GM21390 (cell line): ENCODE measurements around the gene SH2D2A.

ENCODE experiments used
- ATAC-seq: cut with Tn5 transposase; IDR thresholded peaks from one replicate; pipeline ENCODE4 v1.9.1; 2021; ENCODE audit not compliant: unreplicated experiment

The SH2D2A gene

DNA sequence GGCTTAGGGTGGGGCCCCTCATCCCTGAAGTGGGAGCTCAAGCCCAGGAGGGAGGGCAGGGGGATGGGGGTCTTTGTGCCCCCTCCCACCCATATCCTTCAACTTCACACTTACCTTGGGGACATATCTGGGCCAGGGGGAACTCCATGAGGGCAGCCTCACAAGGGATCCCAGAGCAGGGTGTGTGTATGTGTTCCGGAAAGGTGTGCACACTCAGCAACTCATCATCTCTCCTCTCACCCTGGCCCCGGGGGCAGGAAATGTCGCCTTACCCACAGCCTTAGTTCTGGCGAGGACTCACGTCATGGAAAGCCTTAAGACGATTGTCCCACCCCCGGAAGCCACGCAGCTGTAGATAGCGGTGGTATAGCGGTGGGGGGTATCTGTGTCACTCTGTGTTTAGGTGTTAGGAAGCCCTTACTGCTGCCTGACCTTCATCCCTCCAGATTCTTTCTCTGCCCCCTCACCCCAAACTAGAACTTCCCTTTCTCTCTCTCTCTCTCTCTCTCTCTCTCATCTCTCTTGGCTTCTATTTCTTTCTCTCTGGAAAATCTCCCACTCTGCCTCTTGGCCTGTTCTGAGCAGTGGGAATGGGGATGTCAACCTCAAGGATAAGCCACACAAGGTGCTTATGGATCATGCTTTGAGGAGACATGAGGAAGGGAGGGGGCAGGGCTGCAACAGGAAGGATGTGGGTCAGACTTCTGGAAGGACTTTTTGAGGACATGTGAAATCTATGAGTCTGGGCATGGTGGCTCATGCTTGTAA lies at the start of gene SH2D2A:
TSS of gene SH2D2A (minus strand) at position 288 of the 768 bp plus-strand sequence. CDS start at position 148, 140 bp downstream.
- ATAC-seq, result peak; percentile 65

DNA sequence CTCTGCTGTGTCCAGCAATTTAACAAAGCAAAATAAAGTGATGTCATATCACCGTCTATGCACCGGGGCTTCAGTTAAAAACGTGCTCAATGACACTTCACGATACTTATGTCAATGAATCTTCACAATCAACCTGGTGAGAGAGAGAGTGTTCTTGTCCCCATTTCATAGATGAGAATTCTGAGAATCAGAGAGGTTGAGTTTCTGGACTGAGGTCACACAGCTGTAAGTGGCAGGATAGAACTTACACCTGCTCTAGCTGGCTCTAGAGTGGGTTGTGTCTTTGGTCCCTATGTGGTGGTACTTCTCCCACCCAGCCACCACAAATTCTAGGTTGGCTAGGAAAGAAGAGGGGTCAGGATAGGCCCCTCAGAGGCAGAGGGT lies 49.2 kb upstream of the SH2D2A start:
- ATAC-seq, result no peak

DNA sequence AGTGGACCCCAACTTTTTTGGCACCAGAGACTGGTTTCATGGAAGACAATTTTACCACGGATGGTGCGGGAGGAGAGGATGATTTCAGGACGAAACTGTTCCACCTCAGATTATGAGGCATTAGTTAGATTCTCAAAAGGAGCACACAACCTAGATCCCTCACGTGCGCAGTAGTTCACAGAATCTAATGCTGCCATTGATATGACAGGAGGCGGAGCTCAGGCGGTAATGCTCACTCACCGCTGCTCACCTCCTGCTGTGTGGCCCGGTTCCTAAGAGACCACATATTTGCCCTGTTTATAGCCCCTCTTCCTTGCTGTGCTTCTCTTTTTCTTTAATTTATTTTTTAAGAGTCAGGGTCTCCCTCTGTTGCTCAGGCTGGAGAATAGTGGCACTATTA lies 48.6 kb upstream of the SH2D2A start:
- no peak for ATAC-seq

DNA sequence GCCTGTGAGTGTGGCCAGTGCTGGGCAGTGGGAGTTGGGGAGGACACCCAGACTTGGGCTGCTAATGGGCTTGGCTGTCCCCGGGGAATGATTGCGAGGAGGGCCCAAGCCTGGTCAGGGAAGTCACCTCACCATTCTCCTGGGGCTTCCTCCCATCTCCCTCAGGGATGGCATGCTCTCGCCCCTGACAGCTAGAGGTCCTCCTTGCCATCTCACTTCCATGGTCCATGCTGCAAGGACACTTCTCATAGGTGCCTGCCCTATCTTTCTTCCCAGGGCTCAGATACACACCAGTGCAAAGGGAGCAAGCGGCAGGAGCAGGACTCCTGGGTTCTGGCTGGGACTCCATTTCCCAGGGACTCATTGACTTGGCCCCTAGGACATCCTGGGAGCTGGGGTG lies 48.1 kb upstream of the SH2D2A start:
- ATAC-seq, result no peak

DNA sequence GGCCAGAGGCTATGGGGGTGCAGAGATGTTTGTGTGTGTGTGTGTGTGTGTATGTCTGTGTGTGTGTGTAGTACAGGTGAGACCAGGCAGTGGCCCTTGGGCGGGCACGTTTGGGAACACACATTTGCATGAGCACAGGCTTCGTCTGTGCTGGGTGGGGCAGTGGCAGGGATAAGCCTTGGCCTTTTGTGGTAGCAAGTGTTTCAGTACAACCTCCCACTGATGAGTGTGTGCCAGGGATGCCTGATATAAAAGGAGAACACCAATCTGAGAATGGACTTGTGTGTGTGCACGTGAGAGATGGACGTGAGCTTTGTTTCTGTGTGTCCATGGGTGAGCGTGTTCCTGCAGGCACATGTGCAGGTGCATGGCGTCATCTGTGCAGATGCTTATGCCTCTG lies 47.0 kb upstream of the SH2D2A start:
- ATAC-seq, result no peak

DNA sequence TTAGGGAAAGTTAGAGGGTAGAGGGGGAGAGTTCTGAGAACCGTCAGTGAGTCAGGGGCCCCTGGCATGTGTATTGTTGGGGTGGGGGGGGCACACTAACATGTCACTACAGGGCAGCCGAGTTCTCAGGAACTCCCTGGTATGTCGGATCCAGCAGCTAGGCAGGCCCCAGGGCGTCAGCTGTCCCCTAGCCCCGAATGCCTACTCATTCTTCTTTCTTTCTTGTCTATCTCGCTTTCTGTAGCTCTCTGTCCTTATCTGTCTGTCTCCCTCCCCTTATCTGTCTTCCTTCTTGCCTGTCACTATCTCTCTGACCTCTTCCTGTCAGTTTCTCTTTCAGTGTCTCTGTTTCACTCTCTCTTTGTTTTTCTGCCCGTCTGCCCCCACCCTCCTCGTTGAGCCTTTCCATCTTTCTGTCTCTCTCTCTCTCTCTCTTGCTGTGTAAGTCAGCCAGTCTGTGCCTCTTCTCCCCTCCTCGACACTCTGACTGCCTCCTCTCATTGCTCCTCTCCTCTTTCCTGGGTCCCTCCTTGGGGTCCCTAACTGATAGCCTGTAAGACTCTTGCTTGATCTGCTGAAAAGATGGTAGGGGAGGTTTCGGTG lies 46.5 kb upstream of the SH2D2A start:
- ATAC-seq, result no peak

DNA sequence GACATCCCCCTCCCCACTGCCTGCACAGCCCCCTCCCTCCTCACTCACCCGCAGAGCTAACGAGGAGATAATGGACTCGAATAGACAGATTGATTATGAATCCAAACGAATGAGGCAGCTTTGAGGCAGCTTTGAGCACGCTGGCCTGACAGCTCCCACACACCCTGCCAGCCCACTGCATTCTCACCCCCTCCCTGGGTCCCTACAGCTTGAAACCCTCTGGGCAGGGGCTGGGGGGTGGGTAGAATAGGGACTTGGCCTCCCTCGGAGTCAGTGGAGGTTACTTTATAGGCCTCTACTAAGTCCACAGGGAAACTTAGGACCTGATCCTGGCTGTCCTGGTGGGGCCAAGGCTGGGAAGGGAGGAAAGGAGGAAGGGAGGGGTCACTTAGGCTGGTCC lies 45.9 kb upstream of the SH2D2A start:
- ATAC-seq, result no peak

DNA sequence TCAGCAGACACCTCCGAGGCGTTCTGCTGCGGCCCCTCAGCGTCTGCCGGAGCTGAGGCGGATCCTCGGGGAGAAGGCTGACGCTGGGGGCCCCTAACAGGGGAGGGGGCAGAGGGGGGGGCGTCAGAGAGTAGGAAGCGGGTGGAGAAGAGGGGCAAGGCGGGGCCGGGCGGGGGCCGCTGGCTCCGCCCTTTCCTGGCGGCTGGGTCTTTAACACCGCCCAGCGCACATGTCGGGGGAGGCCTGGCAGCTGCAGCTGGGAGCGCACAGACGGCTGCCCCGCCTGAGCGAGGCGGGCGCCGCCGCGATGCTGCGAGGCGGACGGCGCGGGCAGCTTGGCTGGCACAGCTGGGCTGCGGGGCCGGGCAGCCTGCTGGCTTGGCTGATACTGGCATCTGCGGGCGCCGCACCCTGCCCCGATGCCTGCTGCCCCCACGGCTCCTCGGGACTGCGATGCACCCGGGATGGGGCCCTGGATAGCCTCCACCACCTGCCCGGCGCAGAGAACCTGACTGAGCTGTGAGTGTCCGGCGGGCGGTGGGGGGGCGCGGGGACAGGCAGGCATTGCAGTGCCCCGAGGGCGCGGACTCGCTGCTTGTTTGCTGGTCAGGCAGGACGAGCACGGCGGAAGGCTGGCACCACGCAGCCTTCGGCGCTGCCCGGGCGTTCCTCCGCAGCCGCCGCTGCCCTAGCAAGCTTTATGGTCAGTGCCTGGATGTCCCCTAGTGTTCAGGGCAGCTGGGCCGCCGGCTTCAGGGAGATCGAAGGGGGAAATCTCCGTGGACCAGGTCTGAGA lies 44.2 kb upstream of the SH2D2A start, which contains the start of gene NTRK1:
TSS of gene NTRK1 (plus strand) at position 238 of the 796 bp plus-strand sequence. CDS start at position 308, 70 bp downstream.
- ATAC-seq, result peak; percentile 53

DNA sequence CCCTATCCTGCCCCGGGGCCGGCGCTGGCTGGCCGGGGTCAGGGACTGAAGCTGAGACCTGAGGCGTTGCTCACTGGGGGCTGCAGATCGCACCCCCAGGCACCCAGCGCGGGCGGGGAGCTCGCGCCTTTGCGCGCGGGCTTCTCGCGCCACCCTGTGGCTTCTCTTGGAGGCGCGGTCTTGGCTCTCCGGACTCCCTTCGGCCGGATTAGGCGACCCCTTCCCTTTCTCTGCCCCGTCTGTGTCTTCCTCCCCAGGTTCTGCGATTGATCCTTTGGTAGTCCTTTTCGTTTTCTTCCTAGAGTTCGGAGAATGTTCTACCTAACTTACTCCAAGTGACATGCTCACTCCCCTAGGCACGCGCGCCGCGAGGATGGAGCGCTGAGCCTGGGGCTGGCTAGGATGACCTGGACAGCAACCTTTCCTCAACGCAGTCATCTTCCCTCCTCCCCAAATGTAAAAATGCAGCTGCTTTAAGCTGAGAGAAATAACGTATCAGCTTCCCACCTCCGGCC lies 43.5 kb upstream of the SH2D2A start:
- ATAC-seq, result no peak

DNA sequence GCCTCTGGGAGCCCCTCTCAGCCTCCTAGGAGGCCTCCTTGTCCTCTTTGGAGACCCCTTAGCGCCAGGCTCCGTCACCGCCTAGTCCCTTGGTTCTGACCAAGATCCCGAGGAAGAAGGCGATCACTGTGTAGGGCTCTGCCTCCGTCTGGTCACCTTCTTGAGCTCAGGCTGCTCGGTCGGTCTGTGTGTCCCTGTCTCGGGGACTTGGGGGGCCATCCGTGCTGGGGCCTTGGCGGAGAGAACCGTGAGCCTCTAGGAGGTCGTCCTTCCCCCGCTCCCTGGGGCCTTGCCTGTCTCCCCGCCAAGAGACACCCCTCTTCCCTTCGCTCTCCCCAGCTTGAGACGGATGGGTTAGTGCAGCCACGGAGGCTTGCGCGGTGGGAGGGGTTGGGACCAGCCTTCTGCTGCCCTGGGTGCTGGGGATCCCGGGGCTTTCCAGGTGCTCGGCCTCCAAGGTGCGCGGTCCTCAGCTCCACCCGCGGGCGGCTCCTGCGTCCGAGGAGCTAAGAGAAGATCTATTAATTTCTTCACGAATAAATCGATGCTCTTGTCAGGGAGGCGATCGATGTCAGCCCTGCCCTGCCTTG lies 43.0 kb upstream of the SH2D2A start:
- ATAC-seq, result no peak

DNA sequence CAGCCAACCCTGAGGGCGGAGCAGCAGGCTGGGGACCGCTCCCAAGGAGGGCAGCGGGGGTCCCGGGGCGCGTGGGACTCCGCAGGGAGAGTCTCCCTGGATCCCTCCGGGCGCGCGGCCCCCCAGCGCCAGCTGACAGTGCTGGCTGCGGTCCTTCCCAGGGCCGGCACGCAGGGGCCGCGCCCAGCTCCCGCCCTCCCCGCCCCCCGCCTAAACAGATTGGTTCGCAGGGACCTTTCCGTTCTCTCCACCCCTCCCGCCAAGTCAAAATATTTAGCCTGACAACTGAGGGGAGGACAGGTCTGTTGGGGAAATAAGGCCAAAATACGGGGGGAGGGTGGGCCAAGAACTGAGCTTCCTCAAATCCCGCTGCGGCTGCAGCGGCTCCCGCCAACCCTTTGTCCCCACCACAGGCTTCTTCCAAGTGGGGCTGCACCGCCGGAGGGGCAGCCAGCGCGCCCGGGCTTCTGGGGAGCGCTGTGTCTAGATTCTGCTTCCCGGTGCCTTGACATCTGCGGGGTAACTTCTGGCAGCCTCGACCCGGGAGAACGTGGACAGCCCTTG lies 42.4 kb upstream of the SH2D2A start, which contains the start of gene INSRR:
TSS of gene INSRR (minus strand) at position 159 of the 564 bp plus-strand sequence. CDS start 496 bp downstream, outside the sequence.
- no peak for ATAC-seq

DNA sequence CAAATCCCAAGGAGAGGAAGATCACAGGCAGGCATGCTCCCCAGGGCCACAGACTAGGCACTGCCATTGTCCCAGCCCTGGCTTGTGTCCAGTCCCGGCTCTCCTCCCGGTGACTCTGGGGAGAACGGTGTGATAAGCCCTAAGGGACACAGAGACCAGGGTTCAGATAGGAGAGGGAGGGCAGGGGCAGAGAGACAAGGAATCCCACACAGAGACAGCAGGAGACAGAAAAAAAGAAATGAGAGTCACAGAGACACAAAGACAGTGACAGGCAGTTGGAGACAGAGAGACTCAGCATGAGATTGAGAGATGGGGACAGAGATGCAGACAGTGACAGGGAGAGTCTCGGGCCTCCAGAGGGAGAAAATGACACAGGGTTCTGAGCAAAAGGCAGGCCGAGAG lies 41.9 kb upstream of the SH2D2A start:
- ATAC-seq, result no peak

DNA sequence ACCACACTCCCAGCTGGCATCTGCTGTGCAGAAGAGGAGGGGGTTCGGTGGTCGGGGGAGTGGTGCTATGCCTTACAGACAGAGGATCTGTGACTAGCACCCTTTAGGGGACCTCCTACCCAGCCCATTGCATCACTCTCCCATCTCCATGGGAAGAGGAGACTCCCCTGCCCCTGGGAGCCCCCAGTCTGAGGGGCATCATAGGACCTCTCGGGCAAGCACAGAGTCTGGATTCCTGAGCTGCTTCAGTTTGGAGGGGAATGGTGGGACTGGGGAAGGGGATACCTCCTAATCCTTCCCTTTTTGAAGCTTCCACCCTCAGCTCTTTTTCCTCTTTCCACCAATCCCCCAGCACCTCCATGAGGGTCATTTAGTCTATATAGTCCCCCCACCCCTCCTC lies 40.9 kb upstream of the SH2D2A start:
- no peak for ATAC-seq

DNA sequence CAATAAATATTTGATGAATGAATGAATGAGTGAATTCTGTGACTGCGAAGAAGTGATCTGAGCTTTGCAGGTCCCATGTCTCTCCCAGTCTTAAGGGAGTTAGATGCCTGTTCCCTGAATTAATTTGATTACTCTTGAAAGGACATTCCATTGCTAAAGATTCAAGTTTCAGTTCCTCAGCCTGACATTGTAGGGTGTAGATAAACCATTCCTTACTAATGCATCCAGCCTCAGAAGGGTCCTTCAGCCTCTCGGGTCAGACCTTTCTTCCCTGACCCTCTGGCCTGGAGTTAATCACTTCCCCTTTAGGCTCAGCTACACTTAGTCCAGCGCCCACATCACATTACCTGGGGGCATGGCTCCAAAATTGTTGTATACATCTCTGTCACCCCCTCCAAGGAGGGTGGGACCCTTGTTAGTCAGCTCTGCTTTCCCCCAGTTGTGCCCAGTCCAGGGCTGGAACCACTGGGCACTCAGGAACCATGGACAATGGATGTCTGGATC lies 39.7 kb upstream of the SH2D2A start:
- ATAC-seq, result no peak

DNA sequence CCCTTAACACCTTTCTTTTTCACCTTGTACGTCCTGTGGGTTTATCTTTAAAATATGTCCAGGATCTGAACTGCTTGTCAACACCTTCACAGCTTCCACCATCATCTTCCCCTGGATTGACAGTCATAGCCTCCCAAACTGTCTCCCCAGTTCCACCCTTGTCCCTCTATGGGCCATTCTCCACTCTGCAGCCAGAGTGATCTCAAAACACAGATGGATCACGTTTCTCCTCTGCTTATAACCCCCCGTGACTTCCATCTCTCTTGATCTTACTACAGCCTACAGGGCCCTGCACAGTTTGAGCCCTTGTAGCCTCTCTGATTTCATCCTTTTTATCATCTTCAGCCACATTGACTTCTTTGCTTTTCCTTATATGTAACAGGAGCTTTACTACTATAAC lies 38.0 kb upstream of the SH2D2A start:
- ATAC-seq, result no peak

DNA sequence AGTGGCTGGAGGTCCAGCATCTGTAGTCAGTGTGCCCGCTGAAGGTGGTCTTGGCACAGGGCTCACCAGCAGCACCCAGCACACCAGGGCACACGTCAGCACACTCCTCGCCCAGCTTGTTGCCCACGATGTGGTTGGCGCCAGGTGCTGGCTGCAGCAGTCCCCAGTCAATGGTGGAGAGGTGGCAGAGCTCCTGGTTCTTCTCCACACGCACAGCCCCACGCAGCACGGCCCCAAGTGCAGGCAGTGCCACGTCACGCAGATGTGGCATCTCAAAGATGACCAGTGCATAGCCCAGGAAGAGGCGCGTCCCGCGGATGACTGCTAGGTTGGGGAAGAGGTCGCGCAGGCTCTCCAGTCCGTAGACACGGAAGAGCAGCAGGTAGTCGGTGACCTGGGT lies 37.1 kb upstream of the SH2D2A start:
- ATAC-seq, result no peak

DNA sequence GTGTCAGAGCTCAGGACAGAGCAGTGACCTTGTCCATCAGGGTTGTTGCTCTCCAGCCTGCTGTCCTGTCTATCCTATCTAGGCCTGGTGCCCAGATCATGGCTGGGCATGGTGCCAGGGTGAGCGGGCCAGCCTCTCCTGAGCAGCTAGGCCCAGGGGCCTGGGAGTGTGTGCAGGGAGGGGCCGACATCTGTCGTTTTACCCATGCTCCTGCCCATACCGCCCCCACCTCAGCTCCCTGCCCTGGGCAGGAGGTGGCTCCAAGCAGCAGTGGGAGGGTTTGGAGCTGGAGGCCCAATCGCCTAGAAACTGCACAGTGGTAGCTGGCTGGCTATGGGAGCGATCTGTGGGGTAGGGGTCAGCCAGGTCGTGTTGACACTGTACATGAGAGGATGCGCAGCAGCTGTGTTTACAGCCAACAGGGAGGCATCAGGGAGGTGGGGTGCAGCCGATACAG lies 35.8 kb upstream of the SH2D2A start:
- no peak for ATAC-seq

DNA sequence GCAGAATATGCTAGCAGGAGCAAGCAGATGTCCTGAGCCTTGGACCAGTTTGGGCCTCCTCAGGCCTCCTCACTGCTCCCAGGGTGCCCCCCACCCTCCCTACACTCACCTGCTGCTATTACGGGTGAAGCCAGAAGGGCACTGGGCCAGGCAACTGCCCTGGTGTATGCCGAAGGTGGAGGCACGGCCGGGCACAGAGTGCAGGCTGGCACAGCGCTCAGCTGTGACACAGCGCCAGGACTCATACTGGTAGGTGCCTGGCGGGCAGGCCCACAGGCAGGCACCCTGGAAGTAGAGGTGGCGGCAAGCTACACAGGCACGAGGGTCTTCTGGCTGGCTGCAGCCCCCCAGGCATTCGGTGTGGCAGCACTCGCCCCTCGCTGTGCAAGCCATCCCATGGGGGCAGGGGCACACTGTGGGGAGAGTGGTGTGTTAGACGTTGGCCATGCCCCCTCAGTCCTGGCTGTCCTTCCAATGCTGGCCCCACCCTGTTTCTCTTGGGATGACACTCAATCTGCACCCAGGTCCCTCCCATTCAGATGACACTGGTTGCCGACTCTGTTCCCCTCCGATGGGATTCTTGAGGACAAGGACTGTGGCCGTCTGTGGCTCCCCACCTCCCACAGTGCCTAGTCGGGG lies 35.2 kb upstream of the SH2D2A start:
- ATAC-seq, result no peak

DNA sequence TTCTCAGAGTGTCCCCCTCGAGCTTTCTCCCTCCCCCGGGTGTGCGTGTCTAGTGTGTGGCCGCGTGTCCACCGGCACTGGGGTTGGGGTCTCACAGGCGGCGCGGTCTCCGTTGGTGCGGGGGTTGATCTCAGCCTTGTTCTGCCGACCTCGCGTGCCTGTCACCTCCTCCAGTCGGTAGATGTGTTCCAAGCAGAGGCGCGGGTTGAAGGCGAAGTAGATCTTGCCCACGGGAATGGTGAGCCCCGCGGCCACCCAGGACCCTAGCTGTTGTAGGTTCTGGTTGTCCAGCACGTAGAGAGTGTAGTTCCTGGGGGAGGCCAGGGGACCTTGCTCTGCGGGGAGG lies 32.5 kb upstream of the SH2D2A start:
- no peak for ATAC-seq
